RKO (cell line): Measurements from ENCODE around the gene TGFBR3L.
"Not testable (repeated sequence)": the region's sequence is repeated elsewhere in the genome, so short reads cannot be mapped to it uniquely, and the experiment has no call there.

Source experiments
- DNase-seq: peaks from one replicate; pipeline ENCODE4 v3.0.0-alpha.2; 2016; ENCODE audit warnings: low spot score

The TGFBR3L gene

DNA sequence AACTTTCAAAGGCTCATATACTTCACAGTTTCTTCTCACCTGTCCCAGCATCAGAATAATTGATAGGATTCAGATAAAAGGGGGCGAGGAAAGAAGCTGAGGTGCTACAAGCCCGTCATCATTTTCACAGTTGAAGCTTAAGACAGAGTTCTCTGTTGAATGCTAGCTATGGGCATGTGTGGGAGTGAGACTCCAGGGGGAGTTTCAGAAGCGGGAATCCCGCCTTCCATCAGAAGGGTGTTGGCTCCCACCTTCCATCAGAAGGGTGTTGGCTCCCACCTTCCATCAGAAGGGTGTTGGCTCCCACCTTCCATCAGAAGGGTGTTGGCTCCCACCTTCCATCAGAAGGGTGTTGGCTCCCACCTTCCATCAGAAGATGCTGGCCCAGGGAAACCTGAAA lies 46.5 kb downstream of the TGFBR3L start:
- DNase-seq: not testable (repeated sequence)

DNA sequence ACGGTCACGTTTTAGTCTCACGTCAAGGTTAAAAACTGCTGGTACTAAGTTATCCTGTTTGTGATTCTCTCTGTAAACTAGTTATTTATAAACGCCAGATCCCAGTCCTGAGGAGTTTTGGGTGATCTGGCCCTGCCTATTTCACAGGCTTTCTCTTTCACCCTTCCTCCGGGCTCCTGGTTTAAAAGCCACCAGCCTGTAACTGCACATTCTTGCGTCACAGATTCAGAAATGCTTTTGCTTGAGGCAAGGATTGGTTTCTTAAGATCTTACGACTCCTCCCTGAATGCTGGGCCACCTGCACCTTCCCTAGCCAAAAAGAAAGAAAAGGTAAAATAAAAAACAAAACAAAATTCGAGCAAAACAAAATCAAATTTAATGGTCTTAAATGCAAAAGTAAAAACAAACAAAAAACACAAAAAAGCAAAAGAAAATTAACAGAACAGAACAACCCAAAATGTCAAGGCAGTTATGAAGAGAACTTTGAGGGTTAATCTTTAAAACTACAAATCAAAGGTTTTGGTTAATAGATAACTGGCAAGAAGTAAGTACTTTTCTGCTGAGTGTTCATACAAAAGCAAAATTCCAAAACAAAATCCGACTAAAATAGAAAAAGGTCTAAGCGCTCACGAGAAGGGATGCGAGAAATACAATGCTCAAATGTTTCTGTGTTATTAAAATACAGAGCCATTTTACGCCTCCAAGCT lies 47.4 kb downstream of the TGFBR3L start:
- DNase-seq: no peak

DNA sequence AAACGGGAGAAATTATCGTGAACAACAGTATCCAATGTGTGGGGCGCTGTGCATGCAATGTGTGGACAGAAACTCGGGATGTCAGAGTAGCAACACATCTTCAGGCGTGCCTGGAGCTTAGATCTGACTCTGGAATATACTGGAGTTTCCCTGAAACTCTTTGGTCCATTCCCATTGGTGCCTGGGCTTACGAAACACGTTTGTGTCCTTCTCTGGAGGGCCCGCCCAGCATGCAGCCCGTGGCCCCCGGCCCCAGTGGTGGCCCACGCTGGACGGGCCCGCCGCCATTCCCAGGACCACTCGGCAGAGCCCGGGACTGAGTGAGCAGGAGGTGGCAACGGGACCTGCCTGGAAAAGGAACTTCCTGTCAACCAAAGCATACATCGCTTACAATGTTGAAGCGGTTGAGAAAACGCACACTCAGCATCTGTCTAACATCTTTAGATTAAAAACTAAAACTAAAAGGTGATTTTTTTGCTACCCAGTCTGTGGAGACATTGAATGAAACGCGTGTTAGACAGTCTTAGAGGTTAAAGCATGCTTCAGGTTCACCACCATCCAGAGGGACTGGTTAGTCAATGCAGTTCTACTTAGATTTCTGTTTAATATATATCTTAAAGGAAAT lies 48.1 kb downstream of the TGFBR3L start:
- DNase-seq: no peak

DNA sequence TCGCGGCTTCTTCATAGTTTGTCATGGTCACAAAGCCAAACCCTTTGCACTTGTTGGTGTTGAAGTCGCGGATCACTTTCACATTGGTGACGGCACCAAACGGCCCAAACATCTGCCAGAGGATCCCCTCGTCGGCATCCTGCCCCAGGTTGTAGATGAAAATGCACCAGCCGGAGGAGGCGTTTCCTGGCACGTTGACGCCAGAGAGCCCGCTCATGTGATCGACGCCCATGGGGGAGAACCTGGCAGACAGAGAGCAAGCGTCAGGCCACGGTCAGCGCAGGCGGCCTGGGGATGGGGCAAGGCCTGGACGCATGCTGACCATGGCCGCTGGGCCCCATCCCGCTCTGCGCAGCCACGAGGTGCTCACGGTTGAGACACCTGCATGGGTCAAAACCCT lies 48.9 kb downstream of the TGFBR3L start:
- no peak for DNase-seq

DNA sequence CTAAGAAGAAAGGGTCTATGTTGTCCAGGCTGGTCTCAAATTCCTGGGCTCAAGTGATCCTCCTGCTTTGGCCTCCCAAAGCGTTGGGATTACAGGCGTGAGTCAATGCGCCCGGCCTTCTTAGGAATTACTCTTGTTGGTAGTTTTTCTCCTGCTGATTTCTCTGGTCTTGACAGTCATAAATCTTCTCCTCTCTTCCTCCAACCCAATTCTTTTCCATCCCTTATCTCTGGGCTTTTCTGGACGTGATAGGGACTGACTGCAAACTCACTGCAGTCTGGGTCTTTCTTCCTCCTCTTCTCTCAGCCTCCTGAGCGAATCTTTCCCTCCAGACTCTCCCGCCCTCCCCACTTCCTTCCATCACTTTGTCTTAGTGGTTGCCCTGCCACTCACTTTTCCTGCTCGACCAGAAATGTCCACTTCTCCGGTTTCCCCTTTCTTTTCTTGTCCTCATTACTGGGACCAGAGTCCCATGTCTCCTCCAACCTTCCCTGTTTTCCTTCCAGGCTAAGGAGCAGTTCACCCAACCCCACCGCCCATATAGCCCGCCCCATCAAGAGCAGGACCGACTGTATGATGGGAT lies 50.7 kb downstream of the TGFBR3L start:
- DNase-seq: no peak

DNA sequence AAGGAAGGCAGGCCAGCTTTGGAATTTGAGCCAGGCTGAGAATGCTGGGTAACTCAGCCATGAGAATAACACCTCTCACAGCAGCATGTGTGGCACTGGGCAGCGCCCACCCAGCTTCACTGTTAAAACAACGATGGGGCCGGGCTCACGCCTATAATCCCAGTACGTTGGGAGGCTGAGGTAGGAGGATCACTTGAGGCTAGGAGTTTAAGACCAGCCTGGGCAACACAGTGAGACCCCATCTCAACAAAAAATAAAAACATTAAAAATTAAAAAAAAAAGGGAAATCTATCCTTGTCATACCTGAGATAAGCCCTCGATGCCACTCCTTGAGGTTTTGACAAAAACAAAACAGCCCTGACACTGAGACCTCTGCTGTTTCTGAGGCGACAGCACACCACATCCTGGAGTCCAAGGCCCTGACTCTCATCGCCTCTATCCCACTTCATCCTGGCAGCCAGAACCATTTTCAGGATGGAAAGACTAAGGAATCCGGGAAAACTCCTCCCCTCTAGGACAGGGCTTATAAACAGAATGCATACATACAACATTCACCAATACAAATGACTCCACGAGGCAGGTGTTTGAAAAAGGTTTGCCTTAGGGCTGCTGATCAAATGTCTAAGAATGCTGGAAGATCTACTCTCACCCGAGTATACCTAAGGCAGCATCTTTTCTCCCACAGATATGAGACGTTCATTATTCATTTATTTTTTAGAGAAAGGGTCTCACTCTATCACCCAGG lies 51.5 kb downstream of the TGFBR3L start:
- DNase-seq: no peak

DNA sequence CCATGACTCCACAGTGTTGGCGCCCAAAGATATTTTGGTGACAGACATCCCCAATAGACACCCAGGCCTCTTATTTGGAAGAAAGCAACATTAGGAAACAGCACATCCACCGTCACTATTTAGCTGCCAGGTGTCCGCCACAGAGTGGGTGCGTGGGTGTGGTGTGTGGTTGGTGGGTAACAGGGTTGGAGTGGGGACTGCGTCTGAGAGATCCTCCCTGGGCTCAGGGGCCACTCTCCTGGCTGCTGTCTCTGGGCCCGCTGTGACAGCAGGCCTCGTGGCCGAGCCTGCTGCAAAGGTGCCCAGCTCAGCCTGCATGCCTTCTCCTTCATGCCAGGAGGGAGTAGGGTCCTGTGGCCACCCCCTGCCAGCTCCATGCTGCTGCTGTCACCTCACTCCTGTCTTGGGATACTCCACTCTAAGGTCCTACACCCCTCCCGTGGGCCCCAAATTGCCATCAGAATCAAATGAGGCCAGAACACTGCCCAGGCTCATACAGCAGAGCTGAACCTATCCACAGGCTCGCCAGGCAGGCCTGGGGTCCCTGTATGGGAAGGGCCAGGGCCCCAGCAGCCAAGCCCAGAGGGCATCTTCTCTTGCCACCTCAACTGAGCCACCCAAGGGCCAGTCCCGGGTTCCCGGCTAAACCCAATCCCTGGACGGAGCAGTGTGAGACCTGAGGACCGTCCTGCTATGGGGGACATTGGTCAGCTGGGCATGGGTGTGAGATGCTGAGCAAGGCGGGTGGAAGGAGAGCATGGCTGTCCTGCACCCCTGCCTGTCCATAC lies 53.6 kb downstream of the TGFBR3L start:
- DNase-seq: no peak
